BE2C (cell line): ENCODE measurements around the gene CHDH.

ENCODE experiments used
- DNase-seq: peaks from one replicate; pipeline ENCODE4 v3.0.0-alpha.2; 2020
- H3K27me3 ChIP-seq: fragments of 250-450 bp; sonication (Bioruptor Pico); 2 replicates; pipeline ENCODE4 v1.5.1; 2020; ENCODE audit warnings: mild to moderate bottlenecking
- H3K36me3 ChIP-seq: fragments of 250-450 bp; sonication (Bioruptor Pico); 2 replicates; pipeline ENCODE4 v1.5.1; 2020; ENCODE audit warnings: mild to moderate bottlenecking
- H3K4me1 ChIP-seq: fragments of 250-450 bp; sonication (Bioruptor Pico); 2 replicates; pipeline ENCODE4 v1.5.1; 2020
- H3K4me3 ChIP-seq: 2 replicates; pipeline ENCODE4 v1.5.1; 2011; ENCODE audit warnings: low read depth, low read length
- H3K9me3 ChIP-seq: fragments of 250-450 bp; sonication (Bioruptor Pico); 2 replicates; pipeline ENCODE4 v1.5.1; 2020
- TF ChIP-seq, protein P1 (sequence below): IDR thresholded peaks from 2 replicates; pipeline ENCODE4 v1.5.1; 2012; ENCODE audit warnings: mild to moderate bottlenecking, low read depth, low read length

Gene CHDH

GRCh38 chr3:53803124-53803815 is 42.9 kb downstream of the CHDH start:
- TF ChIP-seq, protein P1, sequence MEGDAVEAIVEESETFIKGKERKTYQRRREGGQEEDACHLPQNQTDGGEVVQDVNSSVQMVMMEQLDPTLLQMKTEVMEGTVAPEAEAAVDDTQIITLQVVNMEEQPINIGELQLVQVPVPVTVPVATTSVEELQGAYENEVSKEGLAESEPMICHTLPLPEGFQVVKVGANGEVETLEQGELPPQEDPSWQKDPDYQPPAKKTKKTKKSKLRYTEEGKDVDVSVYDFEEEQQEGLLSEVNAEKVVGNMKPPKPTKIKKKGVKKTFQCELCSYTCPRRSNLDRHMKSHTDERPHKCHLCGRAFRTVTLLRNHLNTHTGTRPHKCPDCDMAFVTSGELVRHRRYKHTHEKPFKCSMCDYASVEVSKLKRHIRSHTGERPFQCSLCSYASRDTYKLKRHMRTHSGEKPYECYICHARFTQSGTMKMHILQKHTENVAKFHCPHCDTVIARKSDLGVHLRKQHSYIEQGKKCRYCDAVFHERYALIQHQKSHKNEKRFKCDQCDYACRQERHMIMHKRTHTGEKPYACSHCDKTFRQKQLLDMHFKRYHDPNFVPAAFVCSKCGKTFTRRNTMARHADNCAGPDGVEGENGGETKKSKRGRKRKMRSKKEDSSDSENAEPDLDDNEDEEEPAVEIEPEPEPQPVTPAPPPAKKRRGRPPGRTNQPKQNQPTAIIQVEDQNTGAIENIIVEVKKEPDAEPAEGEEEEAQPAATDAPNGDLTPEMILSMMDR, result no peak
- no peak for DNase-seq
- no peaks in the 10 kb centered on the region for H3K36me3 ChIP-seq
- H3K9me3 ChIP-seq, result no peaks in the 10 kb centered on the region
- H3K4me3 ChIP-seq, result no peak overlapping the region
- H3K27me3 ChIP-seq, result no peaks in the 10 kb centered on the region
- H3K4me1 ChIP-seq, result no peaks in the 10 kb centered on the region

- DNase-seq, result no peak
- H3K4me1 ChIP-seq, result no peaks in the 10 kb centered on the region
- H3K27me3 ChIP-seq, result no peaks in the 10 kb centered on the region
- H3K9me3 ChIP-seq, result no peaks in the 10 kb centered on the region
- H3K4me3 ChIP-seq, result no peak overlapping the region
- TF ChIP-seq, protein P1, result no peak
- H3K36me3 ChIP-seq, result no peaks in the 10 kb centered on the region
These were observed 43.9 kb downstream of the CHDH start for GRCh38 chr3:53802256-53802880.

- Histone ChIP-seq H3K4me1 (no peaks in the 10 kb centered on the region), H3K4me3 (no peak overlapping the region), H3K36me3 (no peaks in the 10 kb centered on the region), H3K27me3 (no peaks in the 10 kb centered on the region), H3K9me3 (no peaks in the 10 kb centered on the region)
- no peak for DNase-seq
- TF ChIP-seq, protein P1, result no peak
These were observed 44.9 kb downstream of the CHDH start for GRCh38 chr3:53801319-53801718.

GRCh38 chr3:53800041-53800906 is 45.9 kb downstream of the CHDH start:
- Histone ChIP-seq H3K27me3 (no peaks in the 10 kb centered on the region), H3K36me3 (no peaks in the 10 kb centered on the region)
- TF ChIP-seq, protein P1, result no peak

DNA sequence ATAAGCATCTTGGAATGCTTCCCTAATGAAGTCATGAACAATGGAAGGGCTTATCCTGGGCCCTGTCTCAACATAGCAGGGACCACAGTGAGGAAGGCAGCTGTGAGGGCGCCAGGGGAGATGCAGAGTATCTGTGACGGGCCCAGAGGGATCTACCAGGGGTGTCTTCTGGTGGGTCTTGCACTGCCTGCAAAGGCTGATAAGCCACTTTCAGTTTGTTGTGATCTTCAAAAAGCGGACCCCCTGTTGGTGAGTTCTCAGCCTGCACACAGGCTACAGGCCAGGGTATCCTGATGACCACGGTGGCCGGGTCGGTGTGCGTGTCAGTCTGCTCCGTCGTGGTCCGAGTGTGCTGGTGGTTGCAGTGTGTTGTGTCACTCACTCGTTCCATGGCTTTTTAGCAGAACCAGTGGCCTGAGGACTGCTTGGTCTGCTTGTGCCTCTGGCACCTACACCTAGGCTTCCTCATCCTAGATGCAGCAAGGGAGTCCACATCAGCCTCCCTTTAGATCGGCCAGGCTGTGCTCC is 46.8 kb downstream of the CHDH start:
- Histone ChIP-seq H3K4me1 (peaks cover 4% of the 10 kb centered on the region; the same call in 1 of the 2 replicates), H3K4me3 (no peak overlapping the region), H3K9me3 (no peaks in the 10 kb centered on the region), H3K36me3 (no peaks in the 10 kb centered on the region), H3K27me3 (no peaks in the 10 kb centered on the region)
- DNase-seq, result no peak
- TF ChIP-seq, protein P1, result no peak

More at GRCh38 chr3:53800041-53800906, 45.9 kb downstream of the CHDH start:
- DNase-seq, result no peak
- H3K9me3 ChIP-seq, result no peaks in the 10 kb centered on the region
- no peak overlapping the region for H3K4me3 ChIP-seq
- peaks cover 4% of the 10 kb centered on the region; the same call in 1 of the 2 replicates for H3K4me1 ChIP-seq
